Measurements from ENCODE around the gene TATDN3. TPM values are rescaled to one million over a fixed set of nuclear protein-coding genes. Genes with fewer than 3 reads are reported as not detected.

Gene TATDN3, protein sequence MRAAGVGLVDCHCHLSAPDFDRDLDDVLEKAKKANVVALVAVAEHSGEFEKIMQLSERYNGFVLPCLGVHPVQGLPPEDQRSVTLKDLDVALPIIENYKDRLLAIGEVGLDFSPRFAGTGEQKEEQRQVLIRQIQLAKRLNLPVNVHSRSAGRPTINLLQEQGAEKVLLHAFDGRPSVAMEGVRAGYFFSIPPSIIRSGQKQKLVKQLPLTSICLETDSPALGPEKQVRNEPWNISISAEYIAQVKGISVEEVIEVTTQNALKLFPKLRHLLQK
- total RNA-seq (10 to 100 TPM in 1 of 2 donors, 1 to 10 TPM in 1; 9.5 to 17.9 TPM), polyA plus RNA-seq (ENCODE audit: insufficient read depth, low read depth, low replicate concordance) (19.7 TPM)
- long read RNA-seq, donor 1, partial matches to known transcripts: 0 of 8 reads
- long read RNA-seq, donor 1, other reads (novel, unspliced or antisense): 0 of 8 reads
- long read RNA-seq, donor 2, partial matches to known transcripts: 0 of 3 reads
- long read RNA-seq, donor 2, other reads (novel, unspliced or antisense): 0 of 3 reads

DNA sequence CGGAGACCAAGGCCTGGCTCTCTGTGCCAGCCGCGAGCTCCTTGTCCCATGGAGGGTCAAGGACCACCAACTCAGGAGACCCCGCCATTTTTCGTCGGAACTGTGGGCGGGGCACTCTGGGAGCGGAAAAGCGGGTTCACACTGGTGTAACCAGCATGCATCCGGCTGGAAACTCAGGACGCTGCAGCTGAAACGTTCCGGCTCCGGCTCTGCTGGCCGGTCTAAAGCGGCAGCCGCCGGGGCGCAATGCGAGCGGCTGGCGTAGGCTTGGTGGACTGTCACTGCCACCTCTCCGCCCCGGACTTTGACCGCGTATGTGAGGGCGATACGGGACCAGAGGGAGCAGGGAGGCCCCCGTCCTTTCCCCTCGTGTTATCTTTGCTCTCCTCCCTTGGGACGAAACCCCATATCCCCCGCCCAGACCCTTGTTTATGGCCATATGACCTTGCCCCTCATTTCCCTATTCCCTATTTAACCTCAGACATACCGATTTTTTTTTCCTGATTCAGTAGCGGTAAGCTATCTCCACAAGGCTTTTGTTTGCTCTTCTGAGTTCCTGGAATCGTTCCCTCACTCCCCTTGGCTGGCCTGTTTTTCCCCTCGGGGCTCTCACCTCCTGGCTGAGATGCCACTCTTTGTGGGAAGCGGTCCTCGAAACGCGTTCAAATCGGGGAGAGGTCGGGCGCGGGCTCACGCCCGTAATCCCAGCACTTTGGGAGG, at the start of gene TATDN3, which contains the start of gene NSL1:
TSS of gene TATDN3 (plus strand) at position 219 of the 720 bp plus-strand sequence. CDS start at position 247, 28 bp downstream.
TSS of gene NSL1 (minus strand) at position 102 of the 720 bp plus-strand sequence. CDS start at position 88, 14 bp downstream.
- H3K4me1 ChIP-seq: peaks cover 6% of the 10 kb centered on the region
- no peaks in the 10 kb centered on the region for H3K27me3 ChIP-seq
- peak; percentile 88 for DNase-seq
- H3K36me3 ChIP-seq (ENCODE audit: low read depth, missing control alignments): no peaks in the 10 kb centered on the region
- no peaks in the 10 kb centered on the region for H3K9me3 ChIP-seq
- TF ChIP-seq CTCF (IDR thresholded peaks at IDR 0.05) (no peak), POLR2A (IDR thresholded peaks at IDR 0.05) (no peak)
- intact Hi-C loops (cut with DNase I; ENCODE audit: low total_unique reads): no loop called here
- peak within 1 kb of the TSS; percentile 86 to 87 for H3K4me3 ChIP-seq
- H3K27ac ChIP-seq: peak within 1 kb of the TSS; percentile 97
- 0 to 1% methylated on average over 27 to 37 of the region's 46 CpGs for WGBS, 2 donors

DNA sequence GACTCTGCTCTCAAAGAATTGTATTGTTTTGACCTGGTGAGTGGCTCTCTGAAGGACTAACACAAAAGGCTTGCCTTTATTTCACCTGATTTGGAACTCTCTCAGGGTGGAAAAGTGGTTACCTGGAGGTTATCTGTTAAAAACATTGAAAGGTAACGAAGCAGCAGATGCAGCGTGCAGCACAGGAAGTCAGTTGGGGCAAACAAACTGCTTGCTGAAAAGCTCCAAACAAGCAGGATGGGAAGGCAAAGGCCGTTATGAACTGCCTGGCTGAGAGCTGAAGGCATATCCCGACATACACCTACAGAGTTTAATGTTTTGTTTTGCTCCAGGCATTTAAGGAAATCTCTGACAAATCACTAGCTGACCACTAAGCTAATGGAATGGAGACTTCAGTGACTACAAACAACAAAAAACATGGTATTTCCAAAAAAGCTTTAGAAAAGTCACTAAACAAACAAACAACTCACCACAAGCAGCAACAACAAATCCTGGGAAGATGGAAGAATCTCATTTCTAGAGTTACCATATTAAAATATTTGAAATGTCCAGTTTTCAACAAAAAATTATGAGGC, 47.7 kb upstream of the TATDN3 start:
- Histone ChIP-seq H3K36me3 (ENCODE audit: low read depth, missing control alignments) (no peaks in the 10 kb centered on the region), H3K27me3 (no peaks in the 10 kb centered on the region), H3K27ac (no peak overlapping the region), H3K4me1 (no peaks in the 10 kb centered on the region), H3K4me3 (no peak overlapping the region), H3K9me3 (no peaks in the 10 kb centered on the region)
- WGBS, 2 donors: 91% methylated on average over 4 of the region's 4 CpGs
- no peak for DNase-seq
- intact Hi-C loops (cut with DNase I; ENCODE audit: low total_unique reads): no loop called here
- TF ChIP-seq CTCF (IDR thresholded peaks at IDR 0.05) (no peak), POLR2A (IDR thresholded peaks at IDR 0.05) (no peak)

GRCh38 chr1:212745303-212745702, 46.4 kb upstream of the TATDN3 start:
- TF ChIP-seq POLR2A (IDR thresholded peaks at IDR 0.05): no peak
- TF ChIP-seq CTCF (IDR thresholded peaks at IDR 0.05): no peak
- intact Hi-C loops (cut with DNase I; ENCODE audit: low total_unique reads): no loop called here

DNA sequence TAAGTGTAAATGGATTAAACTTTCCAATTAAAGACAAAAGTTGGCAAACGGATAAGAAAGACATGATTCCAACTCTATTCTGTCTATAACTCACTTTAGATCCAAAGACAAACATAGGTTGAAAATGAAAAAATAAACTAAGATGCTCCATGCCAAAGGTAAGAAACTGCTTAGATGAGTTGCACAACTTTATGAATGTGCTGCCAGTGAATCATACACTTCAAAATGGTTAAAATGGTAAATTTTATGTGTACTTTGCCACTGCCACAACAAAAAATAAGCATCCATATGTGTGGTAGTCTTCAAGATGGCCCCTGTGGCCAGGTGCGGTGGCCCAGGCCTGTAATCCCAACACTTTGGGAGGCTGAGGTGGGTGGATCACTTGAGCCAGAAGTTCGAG, 45.1 kb upstream of the TATDN3 start:
- H3K9me3 ChIP-seq: no peaks in the 10 kb centered on the region
- TF ChIP-seq CTCF (IDR thresholded peaks at IDR 0.05): no peak
- TF ChIP-seq POLR2A (IDR thresholded peaks at IDR 0.05): no peak
- DNase-seq: no peak
- H3K4me1 ChIP-seq: peaks cover 9% of the 10 kb centered on the region
- no peaks in the 10 kb centered on the region for H3K36me3 ChIP-seq (ENCODE audit: low read depth, missing control alignments)
- intact Hi-C loops (cut with DNase I; ENCODE audit: low total_unique reads): no loop called here
- H3K4me3 ChIP-seq: no peak overlapping the region
- WGBS, 2 donors: 92 to 100% methylated on average over 3 of the region's 3 CpGs
- no peaks in the 10 kb centered on the region for H3K27me3 ChIP-seq
- H3K27ac ChIP-seq: no peak overlapping the region

More at GRCh38 chr1:212745303-212745702, 46.4 kb upstream of the TATDN3 start:
- Histone ChIP-seq H3K9me3 (no peaks in the 10 kb centered on the region), H3K27me3 (no peaks in the 10 kb centered on the region), H3K36me3 (ENCODE audit: low read depth, missing control alignments) (no peaks in the 10 kb centered on the region), H3K4me1 (peaks cover 8% of the 10 kb centered on the region), H3K27ac (no peak overlapping the region), H3K4me3 (no peak overlapping the region)
- DNase-seq: no peak
